GM21381 (cell line): Measurements from ENCODE around the gene YEATS2.

Experiments used
- ATAC-seq: cut with Tn5 transposase; IDR thresholded peaks from one replicate; pipeline ENCODE4 v1.9.1; 2021; ENCODE audit warnings: mild to moderate bottlenecking, moderate library complexity; ENCODE audit not compliant: unreplicated experiment

Gene YEATS2

DNA sequence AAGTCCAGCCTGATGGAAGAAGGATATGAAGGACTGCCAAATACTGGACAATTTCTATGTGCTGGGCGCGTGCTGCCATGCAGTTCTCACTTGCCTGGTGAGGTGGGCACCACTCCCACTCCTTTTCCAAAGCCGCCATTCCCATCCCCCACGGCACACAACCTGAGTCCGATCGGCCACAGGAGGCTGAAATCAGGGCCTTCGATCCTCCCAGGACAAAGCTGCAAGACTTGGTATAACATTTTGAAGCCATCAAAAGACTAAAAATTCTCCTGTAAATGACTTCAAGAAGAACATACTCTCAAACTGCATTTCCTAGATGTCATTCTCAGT is 130.9 kb downstream of the YEATS2 start:
- no peak for ATAC-seq

DNA sequence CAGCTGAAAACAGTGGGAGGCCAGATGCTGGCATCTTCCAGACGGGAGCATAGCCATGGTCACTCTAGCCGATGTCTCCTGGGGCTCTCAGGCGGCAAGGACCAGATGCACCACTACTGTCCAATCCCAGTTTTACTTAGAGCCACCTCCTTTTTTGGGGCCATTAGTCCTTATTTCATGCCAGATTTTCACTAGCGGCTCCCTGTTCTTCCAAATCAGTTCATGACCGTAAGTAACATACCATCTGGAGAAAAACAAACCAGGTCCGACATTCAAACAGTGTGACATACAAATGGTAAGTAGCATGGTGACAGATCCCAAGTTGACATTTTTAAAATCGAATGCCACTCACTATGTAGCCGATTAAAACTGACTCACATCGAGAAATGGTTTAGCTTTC is 131.9 kb downstream of the YEATS2 start:
- ATAC-seq, result no peak

DNA sequence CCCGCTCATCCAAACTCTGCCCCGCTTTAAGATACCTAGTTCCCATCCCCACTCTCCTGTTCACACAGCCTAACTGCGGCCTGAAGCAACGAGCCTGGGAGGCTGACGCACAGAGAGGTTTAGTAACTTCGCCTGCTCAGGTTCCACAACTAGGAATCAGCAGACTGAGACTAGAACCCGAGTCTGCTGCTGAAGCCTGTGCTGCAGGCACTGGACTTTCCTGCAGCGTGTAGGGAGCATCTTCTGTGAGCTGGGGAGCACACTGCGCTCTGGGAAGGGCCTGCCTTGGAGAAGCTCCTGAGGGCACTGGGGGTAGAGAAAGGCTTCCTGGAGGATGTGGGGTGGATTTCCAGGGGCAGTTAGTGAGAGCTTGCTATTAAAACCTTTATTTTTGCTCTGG is 132.6 kb downstream of the YEATS2 start:
- ATAC-seq, result no peak

DNA sequence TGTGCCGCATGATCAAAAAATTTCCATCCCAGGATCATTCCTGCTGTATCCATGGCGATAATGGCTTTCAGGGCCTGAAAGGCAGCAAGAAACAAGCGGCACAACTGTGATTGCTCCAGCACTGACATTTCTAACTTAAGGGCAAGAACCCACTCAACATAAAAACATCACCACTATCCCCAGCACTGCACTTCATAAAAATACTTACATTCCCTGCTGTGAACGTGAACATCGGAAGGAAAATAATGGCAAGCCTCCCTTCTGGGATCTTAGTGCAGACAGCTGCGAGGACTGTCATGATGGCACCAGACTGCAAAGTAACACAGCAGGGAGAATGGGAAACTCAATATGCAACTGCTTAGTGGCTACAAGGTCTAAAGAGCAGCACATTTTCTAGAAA is 135.9 kb downstream of the YEATS2 start:
- ATAC-seq, result no peak

- no peak for ATAC-seq
These were observed 139.8 kb downstream of the YEATS2 start for GRCh38 chr3:183837390-183837789.

GRCh38 chr3:183837894-183838293 is 140.3 kb downstream of the YEATS2 start:
- ATAC-seq, result no peak

DNA sequence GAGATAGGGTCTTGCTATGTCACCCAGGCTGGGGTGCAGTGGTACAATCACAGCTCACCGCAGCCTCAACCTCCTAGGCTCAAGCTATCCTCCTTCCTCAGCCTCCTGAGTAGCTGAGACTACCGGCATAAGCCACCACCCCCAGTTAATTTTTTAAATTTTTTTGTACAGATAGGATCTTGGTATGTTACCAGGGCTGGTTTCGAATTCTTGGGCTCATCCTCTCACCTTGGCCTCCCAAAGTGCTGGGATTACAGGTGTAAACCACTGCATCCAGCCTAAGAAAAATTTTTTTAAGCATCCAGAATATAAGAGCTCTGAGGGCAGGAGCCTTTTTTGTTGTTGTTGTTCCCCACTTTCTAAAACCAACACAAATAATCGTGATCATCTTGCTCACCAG is 142.2 kb downstream of the YEATS2 start:
- no peak for ATAC-seq

- no peak for ATAC-seq
These were observed 147.0 kb downstream of the YEATS2 start for GRCh38 chr3:183844606-183845005.

GRCh38 chr3:183845090-183845489 is 147.5 kb downstream of the YEATS2 start:
- no peak for ATAC-seq

- ATAC-seq, result no peak
These were observed 148.2 kb downstream of the YEATS2 start for GRCh38 chr3:183845608-183846288.

- no peak for ATAC-seq
These were observed 156.9 kb downstream of the YEATS2 start for GRCh38 chr3:183854318-183855035.

- no peak for ATAC-seq
These were observed 160.3 kb downstream of the YEATS2 start for GRCh38 chr3:183857863-183858262.
